Vagina (tissue), 2 donors: Measurements from ENCODE around the gene SSR2. TPM values are rescaled to one million over a fixed set of nuclear protein-coding genes. Genes with fewer than 3 reads are reported as not detected.

ENCODE experiments used
- DNase-seq, 2 donors: peaks; one replicate each; pipeline ENCODE4 v3.0.0-alpha.2; 2017; ENCODE audit errors: extremely low spot score in 2 of 2
- H3K27ac ChIP-seq: fragments of 200-600 bp; sonication (generic); one replicate; pipeline ENCODE4 v1.5.1; 2019
- H3K27me3 ChIP-seq: fragments of 200-600 bp; sonication (generic); one replicate; pipeline ENCODE4 v1.5.1; 2019
- H3K36me3 ChIP-seq, 2 donors: fragments of 200-600 bp; sonication (generic); one replicate each; pipeline ENCODE4 v1.5.1; 2017 to 2019
- H3K4me1 ChIP-seq: fragments of 200-600 bp; sonication (generic); one replicate; pipeline ENCODE4 v1.5.1; 2019
- H3K4me3 ChIP-seq, 2 donors: fragments of 200-600 bp; sonication (generic); 1 replicate in 1 of 2; 2 replicates in 1 of 2; pipeline ENCODE4 v1.5.1; 2016 to 2019
- H3K9me3 ChIP-seq: fragments of 200-600 bp; sonication (generic); one replicate; pipeline ENCODE4 v1.5.1; 2019
- CTCF ChIP-seq, 3 experiments: fragments of 450-650 bp in 2 of 3; fragments of 200-600 bp in 1 of 3; sonication (generic) in 1 of 3; IDR thresholded peaks; one replicate each; pipeline ENCODE4 v1.5.1; 2017 to 2019; ENCODE audit warnings: antibody characterized with exemption in 3 of 3, mild to moderate bottlenecking in 2 of 3, moderate library complexity in 2 of 3
- POLR2A ChIP-seq, 2 donors: fragments of 450-650 bp; IDR thresholded peaks; one replicate each; pipeline ENCODE4 v1.6.1; 2017; ENCODE audit warnings: antibody characterized with exemption in 2 of 2, mild to moderate bottlenecking in 2 of 2, moderate library complexity in 2 of 2
- POLR2AphosphoS5 ChIP-seq, 2 donors: sonication (generic); formaldehyde crosslinking; IDR thresholded peaks; one replicate each; pipeline ENCODE4 v1.9.0; 2017; ENCODE audit warnings: antibody characterized with exemption in 2 of 2, mild to moderate bottlenecking in 2 of 2, low read depth in 1 of 2; ENCODE audit not compliant: insufficient read depth in 1 of 2
- intact Hi-C: fragments of 100-400 bp; cut with DNase I; formaldehyde crosslinking; loops from one replicate; pipeline ENCODE4 v1.15.1; 2023
- total RNA-seq: library from RNA; depleted of rRNA; stranded (reverse); fragments of >200 nt; gene quantifications from one replicate; pipeline ENCODE4 v1.2.3, GENCODE V29; 2016

SSR2 gene
- total RNA-seq, 1 donor from 2014 or later, result 187 TPM

GRCh38 chr1:155974208-155975115 lies 46.3 kb downstream of the SSR2 start:
- peak overlapping the region; percentile 85 to 87 for H3K4me3 ChIP-seq
- no peaks in the 10 kb centered on the region for H3K27me3 ChIP-seq
- no peak for DNase-seq
- H3K27ac ChIP-seq, result peak overlapping the region; percentile 95
- no peaks in the 10 kb centered on the region for H3K36me3 ChIP-seq
- TF ChIP-seq POLR2A (IDR thresholded peaks at IDR 0.05) (no peak), POLR2AphosphoS5 (IDR thresholded peaks at IDR 0.05; ENCODE audit: insufficient read depth in 1 of 2, low read depth in 1 of 2) (no peak), CTCF (IDR thresholded peaks at IDR 0.05) (no peak)
- no peaks in the 10 kb centered on the region for H3K9me3 ChIP-seq
- peaks cover 89% of the 10 kb centered on the region for H3K4me1 ChIP-seq
- intact Hi-C loops, result no loop called here

GRCh38 chr1:155973723-155974122 lies 47.0 kb downstream of the SSR2 start:
- TF ChIP-seq POLR2A (IDR thresholded peaks at IDR 0.05) (no peak), CTCF (IDR thresholded peaks at IDR 0.05) (no peak), POLR2AphosphoS5 (IDR thresholded peaks at IDR 0.05; ENCODE audit: insufficient read depth in 1 of 2, low read depth in 1 of 2) (no peak)
- intact Hi-C loops, result no loop called here
- peaks cover 0 to 5% of the 10 kb centered on the region in 2 donors for H3K36me3 ChIP-seq
- H3K4me3 ChIP-seq, result no peak overlapping the region
- DNase-seq, result no peak
- H3K27ac ChIP-seq, result peak overlapping the region; percentile 95
- no peaks in the 10 kb centered on the region for H3K27me3 ChIP-seq
- H3K9me3 ChIP-seq, result no peaks in the 10 kb centered on the region
- H3K4me1 ChIP-seq, result peaks cover 89% of the 10 kb centered on the region

GRCh38 chr1:155971910-155972809 lies 48.6 kb downstream of the SSR2 start:
- H3K36me3 ChIP-seq, result peaks cover 0 to 15% of the 10 kb centered on the region in 2 donors
- TF ChIP-seq CTCF (IDR thresholded peaks at IDR 0.05) (no peak), POLR2A (IDR thresholded peaks at IDR 0.05) (no peak), POLR2AphosphoS5 (IDR thresholded peaks at IDR 0.05; ENCODE audit: insufficient read depth in 1 of 2, low read depth in 1 of 2) (no peak)
- H3K27ac ChIP-seq, result peak overlapping the region; percentile 52
- no peak overlapping the region for H3K4me3 ChIP-seq
- no peak for DNase-seq
- H3K27me3 ChIP-seq, result no peaks in the 10 kb centered on the region
- intact Hi-C loops, result no loop called here
- no peaks in the 10 kb centered on the region for H3K9me3 ChIP-seq
- H3K4me1 ChIP-seq, result peaks cover 98% of the 10 kb centered on the region

- Histone ChIP-seq H3K4me3 (peak overlapping the region in 1 of 2 donors; percentile 18), H3K27me3 (no peaks in the 10 kb centered on the region), H3K4me1 (peaks cover 90% of the 10 kb centered on the region), H3K9me3 (no peaks in the 10 kb centered on the region), H3K27ac (peak overlapping the region; percentile 63), H3K36me3 (peaks cover 0 to 28% of the 10 kb centered on the region in 2 donors)
- intact Hi-C loops, result no loop called here
- TF ChIP-seq CTCF (IDR thresholded peaks at IDR 0.05), result no peak
- peak in 1 of 2 donors; percentile 43 for TF ChIP-seq POLR2AphosphoS5 (IDR thresholded peaks at IDR 0.05; ENCODE audit: insufficient read depth in 1 of 2, low read depth in 1 of 2)
- no peak for TF ChIP-seq POLR2A (IDR thresholded peaks at IDR 0.05)
- no peak for DNase-seq
Measured at GRCh38 chr1:155970531-155971167, 50.1 kb downstream of the SSR2 start.
